HepG2 (cell line): ENCODE measurements around the gene PKD2L1. TPM values are rescaled to one million over a fixed set of nuclear protein-coding genes. Genes with fewer than 3 reads are reported as not detected.

Experiments
- CREBL2 ChIP-seq: sonication (generic); formaldehyde crosslinking; IDR thresholded peaks from 2 replicates; pipeline ENCODE4 v1.8.1; 2023; ENCODE audit warnings: missing genetic modification reagents, mild to moderate bottlenecking, borderline replicate concordance
- DZIP1 ChIP-seq: sonication (generic); formaldehyde crosslinking; IDR thresholded peaks from 2 replicates; pipeline ENCODE4 v1.5.0; 2020; ENCODE audit warnings: mild to moderate bottlenecking, missing genetic modification reagents
- FOXA1 ChIP-seq, 2 experiments: fragments of 450-650 bp in 1 of 2; sonication (generic) in 1 of 2; formaldehyde crosslinking in 1 of 2; IDR thresholded peaks; 2 replicates each; pipeline versions ENCODE4 v1.4.0 to v1.6.1; 2016 to 2020; ENCODE audit warnings: missing genetic modification reagents in 1 of 2
- GABPB1 ChIP-seq: IDR thresholded peaks from 2 replicates; pipeline ENCODE4 v1.6.1; 2016; ENCODE audit warnings: mild to moderate bottlenecking, missing genetic modification reagents, moderate library complexity, missing compliant biosample characterization
- GMEB2 ChIP-seq: IDR thresholded peaks from 2 replicates; pipeline ENCODE4 v1.6.1; 2016; ENCODE audit warnings: missing biosample characterization, missing genetic modification reagents, low read depth
- IRX3 ChIP-seq: sonication (generic); formaldehyde crosslinking; IDR thresholded peaks from 2 replicates; pipeline ENCODE4 v1.8.1; 2023; ENCODE audit warnings: mild to moderate bottlenecking, low read depth, missing genetic modification reagents, borderline replicate concordance
- MIER3 ChIP-seq: IDR thresholded peaks from 2 replicates; pipeline ENCODE4 v1.6.1; 2016; ENCODE audit warnings: missing compliant biosample characterization, borderline replicate concordance
- MLLT10 ChIP-seq: sonication (generic); formaldehyde crosslinking; IDR thresholded peaks from 2 replicates; pipeline ENCODE4 v1.4.0; 2020; ENCODE audit warnings: missing genetic modification reagents
- PAX8 ChIP-seq: sonication (generic); formaldehyde crosslinking; IDR thresholded peaks from 2 replicates; pipeline ENCODE4 v1.8.0; 2022; ENCODE audit warnings: mild to moderate bottlenecking, missing genetic modification reagents, borderline replicate concordance
- PITX1 ChIP-seq: sonication (generic); formaldehyde crosslinking; IDR thresholded peaks from 2 replicates; pipeline ENCODE4 v1.5.1; 2020; ENCODE audit warnings: mild to moderate bottlenecking, missing genetic modification reagents
- RCOR2 ChIP-seq: IDR thresholded peaks from 2 replicates; pipeline ENCODE4 v1.6.1; 2016; ENCODE audit warnings: missing biosample characterization, missing genetic modification reagents
- RXRA ChIP-seq: sonication (generic); formaldehyde crosslinking; IDR thresholded peaks from 2 replicates; pipeline ENCODE4 v1.5.1; 2020; ENCODE audit warnings: missing genetic modification reagents
- SP140L ChIP-seq: sonication (generic); formaldehyde crosslinking; IDR thresholded peaks from 2 replicates; pipeline ENCODE4 v1.4.0; 2020; ENCODE audit warnings: missing genetic modification reagents, borderline replicate concordance
- TARDBP ChIP-seq: sonication (generic); formaldehyde crosslinking; IDR thresholded peaks from 2 replicates; pipeline ENCODE4 v1.8.0; 2022; ENCODE audit warnings: mild to moderate bottlenecking, missing genetic modification reagents
- ZBTB1 ChIP-seq: sonication (generic); formaldehyde crosslinking; IDR thresholded peaks from 2 replicates; pipeline ENCODE4 v1.4.0; 2020; ENCODE audit warnings: missing genetic modification reagents, borderline replicate concordance
- ZBTB20 ChIP-seq: sonication (generic); formaldehyde crosslinking; IDR thresholded peaks from 2 replicates; pipeline ENCODE4 v1.8.1; 2023; ENCODE audit warnings: missing genetic modification reagents, low read depth, mild to moderate bottlenecking, borderline replicate concordance
- ZGPAT ChIP-seq: IDR thresholded peaks from 2 replicates; pipeline ENCODE4 v1.6.1; 2016; ENCODE audit warnings: mild to moderate bottlenecking
- ZNF12 ChIP-seq: sonication (generic); formaldehyde crosslinking; IDR thresholded peaks from 2 replicates; pipeline ENCODE4 v1.5.0; 2020; ENCODE audit warnings: missing genetic modification reagents
- ZNF251 ChIP-seq: sonication (generic); formaldehyde crosslinking; IDR thresholded peaks from 2 replicates; pipeline ENCODE4 v1.9.0; 2021; ENCODE audit warnings: mild to moderate bottlenecking, missing genetic modification reagents
- ZNF350 ChIP-seq: sonication (generic); formaldehyde crosslinking; IDR thresholded peaks from 2 replicates; pipeline ENCODE4 v1.4.0; 2020; ENCODE audit warnings: mild to moderate bottlenecking, low read depth, missing genetic modification reagents, borderline replicate concordance
- polyA plus RNA-seq, 8 experiments: library from polyadenylated mRNA; depleted of rRNA in 3 of 8; stranded (reverse) in 7 of 8; unstranded in 1 of 8; fragments of >200 nt; fragmentation: Illumina TruSeq in 4 of 8; extraction: Trizol in 4 of 8; gene quantifications; 2 replicates each; pipeline versions ENCODE4 v1.2.1 to v1.2.3, GENCODE V29; 2011 to 2016; ENCODE audit warnings: low read depth in 4 of 8, missing spikeins in 1 of 8, mixed read lengths in 1 of 8; ENCODE audit not compliant: insufficient read depth in 1 of 8
- total RNA-seq, 5 experiments: library from RNA; depleted of rRNA; stranded (reverse); fragments of >200 nt; fragmentation: Illumina TruSeq; extraction: Trizol; gene quantifications; 2 replicates each; pipeline ENCODE4 v1.2.3, GENCODE V29; 2016; ENCODE audit warnings: low read depth in 1 of 5
- TF ChIP-seq, protein P1 (sequence below): sonication (generic); formaldehyde crosslinking; IDR thresholded peaks from 2 replicates; pipeline ENCODE4 v1.5.0; 2020; ENCODE audit warnings: missing genetic modification reagents

PKD2L1 gene
- total and polyA plus RNA-seq, 2 of the 13 experiments (the other 11 are each of a cell fraction or from before 2014, with no cell fraction given): 0.07 to 0.15 TPM

GRCh38 chr10:100346765-100347567 lies 16.9 kb upstream of the PKD2L1 start, which contains the start of gene SCD (continued):
- TF ChIP-seq DZIP1 (CRISPR knock-in tag) (peak; percentile 46; the same call in 1 of the 2 replicates), GABPB1 (CRISPR knock-in tag) (peak; percentile 43; the same call in 1 of the 2 replicates), PAX8 (CRISPR knock-in tag) (no peak), SP140L (CRISPR knock-in tag) (no peak; the same call in 1 of the 2 replicates), IRX3 (CRISPR knock-in tag) (peak; percentile 52), ZBTB1 (CRISPR knock-in tag) (no peak), ZBTB20 (CRISPR knock-in tag) (0 out of 2 replicates have a peak, but pooled peaks have one; percentile 2), MLLT10 (CRISPR knock-in tag) (peak; percentile 82), FOXA1 (IDR thresholded peaks at IDR 0.05) (no peak), FOXA1 (CRISPR knock-in tag; IDR thresholded peaks at IDR 0.05) (no peak), GMEB2 (CRISPR knock-in tag) (no peak), ZNF350 (CRISPR knock-in tag) (peak; percentile 24; the same call in 1 of the 2 replicates), ZNF12 (CRISPR knock-in tag) (no peak), CREBL2 (CRISPR knock-in tag) (no peak), ZNF251 (CRISPR knock-in tag) (no peak), MIER3 (CRISPR knock-in tag) (peak; percentile 74; the same call in 1 of the 2 replicates), TARDBP (CRISPR knock-in tag) (no peak; the same call in 1 of the 2 replicates), RXRA (CRISPR knock-in tag) (no peak; the same call in 1 of the 2 replicates), RCOR2 (CRISPR knock-in tag) (no peak), ZGPAT (CRISPR knock-in tag) (peak; percentile 25; the same call in 1 of the 2 replicates), PITX1 (CRISPR knock-in tag) (peak; percentile 48; the same call in 1 of the 2 replicates)
- TF ChIP-seq, protein P1, sequence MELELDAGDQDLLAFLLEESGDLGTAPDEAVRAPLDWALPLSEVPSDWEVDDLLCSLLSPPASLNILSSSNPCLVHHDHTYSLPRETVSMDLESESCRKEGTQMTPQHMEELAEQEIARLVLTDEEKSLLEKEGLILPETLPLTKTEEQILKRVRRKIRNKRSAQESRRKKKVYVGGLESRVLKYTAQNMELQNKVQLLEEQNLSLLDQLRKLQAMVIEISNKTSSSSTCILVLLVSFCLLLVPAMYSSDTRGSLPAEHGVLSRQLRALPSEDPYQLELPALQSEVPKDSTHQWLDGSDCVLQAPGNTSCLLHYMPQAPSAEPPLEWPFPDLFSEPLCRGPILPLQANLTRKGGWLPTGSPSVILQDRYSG: no peak
